Liver (tissue), 3 donors: Measurements from ENCODE around the gene TMEM100.

Source experiments
- EGR1 ChIP-seq, 2 donors: IDR thresholded peaks; 2 replicates each; pipeline ENCODE4 v1.6.1; 2016 to 2018; ENCODE audit warnings: antibody characterized with exemption in 2 of 2, low read depth in 2 of 2
- FOXA1 ChIP-seq: IDR thresholded peaks from 2 replicates; pipeline ENCODE4 v1.6.1; 2016; ENCODE audit warnings: antibody characterized with exemption
- FOXA2 ChIP-seq: IDR thresholded peaks from 2 replicates; pipeline ENCODE4 v1.6.1; 2016; ENCODE audit warnings: antibody characterized with exemption
- HNF4A ChIP-seq, 2 donors: conservative IDR thresholded peaks; 2 replicates each; pipeline ENCODE4 v1.6.1; 2016; ENCODE audit warnings: antibody characterized with exemption in 2 of 2, mild to moderate bottlenecking in 2 of 2
- JUND ChIP-seq, 2 donors: IDR thresholded peaks; 2 replicates each; pipeline ENCODE4 v1.6.1; 2016; ENCODE audit warnings: antibody characterized with exemption in 2 of 2
- RAD21 ChIP-seq, 2 donors: IDR thresholded peaks; 2 replicates each; pipeline ENCODE4 v1.6.1; 2016; ENCODE audit warnings: antibody characterized with exemption in 2 of 2, mild to moderate bottlenecking in 2 of 2
- SP1 ChIP-seq: IDR thresholded peaks from 2 replicates; pipeline ENCODE4 v1.6.1; 2018; ENCODE audit warnings: antibody characterized with exemption, mild to moderate bottlenecking
- TAF1 ChIP-seq: conservative IDR thresholded peaks from 2 replicates; pipeline ENCODE4 v1.6.1; 2016; ENCODE audit warnings: antibody characterized with exemption, mild to moderate bottlenecking
- YY1 ChIP-seq: IDR thresholded peaks from 2 replicates; pipeline ENCODE4 v1.6.1; 2016; ENCODE audit warnings: antibody characterized with exemption, mild to moderate bottlenecking
- TF ChIP-seq, protein P1 (sequence below): fragments of 150-350 bp; IDR thresholded peaks from 2 replicates; pipeline ENCODE4 v1.5.1; 2017; ENCODE audit warnings: improper control_type of control experiment, low read depth, low read length; ENCODE audit not compliant: missing input control
- TF ChIP-seq, protein P2 (sequence below): IDR thresholded peaks from 2 replicates; pipeline ENCODE4 v1.6.1; 2016; ENCODE audit warnings: antibody characterized with exemption
- TF ChIP-seq, protein P3 (sequence below): IDR thresholded peaks from 2 replicates; pipeline ENCODE4 v1.6.1; 2016; ENCODE audit warnings: antibody characterized with exemption, mild to moderate bottlenecking
- TF ChIP-seq, protein P4 (sequence below): IDR thresholded peaks from 2 replicates; pipeline ENCODE4 v1.6.1; 2016; ENCODE audit warnings: antibody characterized with exemption
- TF ChIP-seq, protein P5 (sequence below): IDR thresholded peaks from 2 replicates; pipeline ENCODE4 v1.6.1; 2016; ENCODE audit warnings: antibody characterized with exemption
- donor health status: healthy.
- donor health status: healthy.

DNA sequence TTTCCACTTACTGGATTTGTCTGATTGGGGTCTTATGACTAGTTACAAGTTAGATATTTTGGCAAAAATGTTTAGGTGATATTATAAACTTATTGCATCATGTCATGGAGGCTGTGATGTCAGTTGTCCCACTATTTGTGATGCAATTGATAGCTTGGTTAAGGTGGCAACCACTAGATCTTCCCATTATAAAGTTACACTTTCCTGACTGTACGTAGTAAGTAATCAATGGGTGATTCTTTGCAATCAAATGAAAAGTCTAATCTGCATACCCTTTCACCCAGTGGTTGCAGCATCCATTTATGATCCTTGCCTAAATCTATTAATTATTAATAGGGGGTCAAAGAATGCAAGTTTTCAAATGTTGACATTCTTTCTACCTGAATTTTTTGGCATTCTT lies 23.8 kb upstream of the TMEM100 start:
- TF ChIP-seq, protein P1, sequence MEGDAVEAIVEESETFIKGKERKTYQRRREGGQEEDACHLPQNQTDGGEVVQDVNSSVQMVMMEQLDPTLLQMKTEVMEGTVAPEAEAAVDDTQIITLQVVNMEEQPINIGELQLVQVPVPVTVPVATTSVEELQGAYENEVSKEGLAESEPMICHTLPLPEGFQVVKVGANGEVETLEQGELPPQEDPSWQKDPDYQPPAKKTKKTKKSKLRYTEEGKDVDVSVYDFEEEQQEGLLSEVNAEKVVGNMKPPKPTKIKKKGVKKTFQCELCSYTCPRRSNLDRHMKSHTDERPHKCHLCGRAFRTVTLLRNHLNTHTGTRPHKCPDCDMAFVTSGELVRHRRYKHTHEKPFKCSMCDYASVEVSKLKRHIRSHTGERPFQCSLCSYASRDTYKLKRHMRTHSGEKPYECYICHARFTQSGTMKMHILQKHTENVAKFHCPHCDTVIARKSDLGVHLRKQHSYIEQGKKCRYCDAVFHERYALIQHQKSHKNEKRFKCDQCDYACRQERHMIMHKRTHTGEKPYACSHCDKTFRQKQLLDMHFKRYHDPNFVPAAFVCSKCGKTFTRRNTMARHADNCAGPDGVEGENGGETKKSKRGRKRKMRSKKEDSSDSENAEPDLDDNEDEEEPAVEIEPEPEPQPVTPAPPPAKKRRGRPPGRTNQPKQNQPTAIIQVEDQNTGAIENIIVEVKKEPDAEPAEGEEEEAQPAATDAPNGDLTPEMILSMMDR: no peak
- TF ChIP-seq, protein P2, sequence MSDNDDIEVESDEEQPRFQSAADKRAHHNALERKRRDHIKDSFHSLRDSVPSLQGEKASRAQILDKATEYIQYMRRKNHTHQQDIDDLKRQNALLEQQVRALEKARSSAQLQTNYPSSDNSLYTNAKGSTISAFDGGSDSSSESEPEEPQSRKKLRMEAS: no peak
- peak; percentile 17 for TF ChIP-seq YY1
- TF ChIP-seq RAD21 (IDR thresholded peaks at IDR 0.05): no peak
- no peak for TF ChIP-seq FOXA2
- peak; percentile 64 for TF ChIP-seq SP1
- no peak for TF ChIP-seq TAF1
- no peak for TF ChIP-seq JUND (IDR thresholded peaks at IDR 0.05)
- TF ChIP-seq, protein P3, sequence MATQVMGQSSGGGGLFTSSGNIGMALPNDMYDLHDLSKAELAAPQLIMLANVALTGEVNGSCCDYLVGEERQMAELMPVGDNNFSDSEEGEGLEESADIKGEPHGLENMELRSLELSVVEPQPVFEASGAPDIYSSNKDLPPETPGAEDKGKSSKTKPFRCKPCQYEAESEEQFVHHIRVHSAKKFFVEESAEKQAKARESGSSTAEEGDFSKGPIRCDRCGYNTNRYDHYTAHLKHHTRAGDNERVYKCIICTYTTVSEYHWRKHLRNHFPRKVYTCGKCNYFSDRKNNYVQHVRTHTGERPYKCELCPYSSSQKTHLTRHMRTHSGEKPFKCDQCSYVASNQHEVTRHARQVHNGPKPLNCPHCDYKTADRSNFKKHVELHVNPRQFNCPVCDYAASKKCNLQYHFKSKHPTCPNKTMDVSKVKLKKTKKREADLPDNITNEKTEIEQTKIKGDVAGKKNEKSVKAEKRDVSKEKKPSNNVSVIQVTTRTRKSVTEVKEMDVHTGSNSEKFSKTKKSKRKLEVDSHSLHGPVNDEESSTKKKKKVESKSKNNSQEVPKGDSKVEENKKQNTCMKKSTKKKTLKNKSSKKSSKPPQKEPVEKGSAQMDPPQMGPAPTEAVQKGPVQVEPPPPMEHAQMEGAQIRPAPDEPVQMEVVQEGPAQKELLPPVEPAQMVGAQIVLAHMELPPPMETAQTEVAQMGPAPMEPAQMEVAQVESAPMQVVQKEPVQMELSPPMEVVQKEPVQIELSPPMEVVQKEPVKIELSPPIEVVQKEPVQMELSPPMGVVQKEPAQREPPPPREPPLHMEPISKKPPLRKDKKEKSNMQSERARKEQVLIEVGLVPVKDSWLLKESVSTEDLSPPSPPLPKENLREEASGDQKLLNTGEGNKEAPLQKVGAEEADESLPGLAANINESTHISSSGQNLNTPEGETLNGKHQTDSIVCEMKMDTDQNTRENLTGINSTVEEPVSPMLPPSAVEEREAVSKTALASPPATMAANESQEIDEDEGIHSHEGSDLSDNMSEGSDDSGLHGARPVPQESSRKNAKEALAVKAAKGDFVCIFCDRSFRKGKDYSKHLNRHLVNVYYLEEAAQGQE: no peak
- TF ChIP-seq, protein P4, sequence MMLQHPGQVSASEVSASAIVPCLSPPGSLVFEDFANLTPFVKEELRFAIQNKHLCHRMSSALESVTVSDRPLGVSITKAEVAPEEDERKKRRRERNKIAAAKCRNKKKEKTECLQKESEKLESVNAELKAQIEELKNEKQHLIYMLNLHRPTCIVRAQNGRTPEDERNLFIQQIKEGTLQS: peak; percentile 50
- peak in 1 of 2 donors; percentile 58 for TF ChIP-seq HNF4A (conservative IDR thresholded peaks at IDR 0.05)
- TF ChIP-seq EGR1 (IDR thresholded peaks at IDR 0.05; ENCODE audit: low read depth in 2 of 2): no peak
- no peak for TF ChIP-seq FOXA1
- TF ChIP-seq, protein P5, sequence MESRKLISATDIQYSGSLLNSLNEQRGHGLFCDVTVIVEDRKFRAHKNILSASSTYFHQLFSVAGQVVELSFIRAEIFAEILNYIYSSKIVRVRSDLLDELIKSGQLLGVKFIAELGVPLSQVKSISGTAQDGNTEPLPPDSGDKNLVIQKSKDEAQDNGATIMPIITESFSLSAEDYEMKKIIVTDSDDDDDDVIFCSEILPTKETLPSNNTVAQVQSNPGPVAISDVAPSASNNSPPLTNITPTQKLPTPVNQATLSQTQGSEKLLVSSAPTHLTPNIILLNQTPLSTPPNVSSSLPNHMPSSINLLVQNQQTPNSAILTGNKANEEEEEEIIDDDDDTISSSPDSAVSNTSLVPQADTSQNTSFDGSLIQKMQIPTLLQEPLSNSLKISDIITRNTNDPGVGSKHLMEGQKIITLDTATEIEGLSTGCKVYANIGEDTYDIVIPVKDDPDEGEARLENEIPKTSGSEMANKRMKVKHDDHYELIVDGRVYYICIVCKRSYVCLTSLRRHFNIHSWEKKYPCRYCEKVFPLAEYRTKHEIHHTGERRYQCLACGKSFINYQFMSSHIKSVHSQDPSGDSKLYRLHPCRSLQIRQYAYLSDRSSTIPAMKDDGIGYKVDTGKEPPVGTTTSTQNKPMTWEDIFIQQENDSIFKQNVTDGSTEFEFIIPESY: no peak
